HEK293 (cell line): ENCODE results near the gene FRZB.

ENCODE experiments used
- CTCF ChIA-PET: fragments of 350-600 bp; formaldehyde crosslinking; extraction: SDS; loops from one replicate; lab custom pipeline; 2021; ENCODE audit warnings: antibody characterized with exemption; lab: Yijun Ruan, JAX
- POLR2A ChIA-PET: fragments of 300-600 bp; formaldehyde crosslinking; extraction: SDS; loops from one replicate; lab custom pipeline; 2020; ENCODE audit warnings: antibody characterized with exemption, inconsistent platforms; lab: Yijun Ruan, JAX
- H3K27ac ChIP-seq: fragments of 200-500 bp; sonication (Bioruptor generic); 2 replicates; pipeline ENCODE4 v1.5.1; 2014; ENCODE audit warnings: low read depth, low read length, control low read depth, inconsistent platforms; ENCODE audit errors: extremely low read depth
- H3K36me3 ChIP-seq, 2 experiments: fragments of 200-500 bp in 1 of 2; sonication (Bioruptor generic) in 1 of 2; 1 replicate in 1 of 2; 2 replicates in 1 of 2; pipeline ENCODE4 v1.5.1; 2014 to 2017; ENCODE audit warnings: inconsistent platforms in 2 of 2, low read length in 2 of 2; ENCODE audit not compliant: control insufficient read depth in 2 of 2, insufficient read depth in 1 of 2
- H3K4me1 ChIP-seq: fragments of 200-500 bp; sonication (Bioruptor generic); 2 replicates; pipeline ENCODE4 v1.5.1; 2014; ENCODE audit warnings: mild to moderate bottlenecking, low read length, inconsistent platforms; ENCODE audit not compliant: control insufficient read depth, insufficient read depth
- H3K4me3 ChIP-seq: 2 replicates; pipeline ENCODE4 v1.5.1; 2011; ENCODE audit warnings: low read depth, mild to moderate bottlenecking, control low read depth, low read length, moderate library complexity
- H3K9me3 ChIP-seq: fragments of 200-500 bp; sonication (Bioruptor generic); 2 replicates; pipeline ENCODE4 v1.5.1; 2014; ENCODE audit warnings: low read depth, low read length, inconsistent platforms; ENCODE audit not compliant: control insufficient read depth, insufficient read depth
- EGR2 ChIP-seq: fragments of 450-650 bp; formaldehyde crosslinking; IDR thresholded peaks from 2 replicates; pipeline ENCODE4 v1.5.1; 2016; ENCODE audit warnings: low read depth, missing biosample characterization, missing genetic modification characterization
- HOXA7 ChIP-seq: sonication (generic); formaldehyde crosslinking; IDR thresholded peaks from 2 replicates; pipeline ENCODE4 v1.8.1; 2022; ENCODE audit warnings: missing genetic modification reagents, borderline replicate concordance
- IKZF3 ChIP-seq: fragments of 450-650 bp; IDR thresholded peaks from 2 replicates; pipeline ENCODE4 v1.5.0; 2018; ENCODE audit warnings: missing biosample characterization, mild to moderate bottlenecking, missing genetic modification characterization, moderate library complexity
- ZBTB7A ChIP-seq: fragments of 450-650 bp; formaldehyde crosslinking; IDR thresholded peaks from 2 replicates; pipeline ENCODE4 v1.5.1; 2016; ENCODE audit warnings: low read depth, missing biosample characterization, missing genetic modification characterization
- ZNF138 ChIP-seq: fragments of 450-650 bp; formaldehyde crosslinking; IDR thresholded peaks from 2 replicates; pipeline ENCODE4 v1.5.1; 2016; ENCODE audit warnings: missing biosample characterization, missing genetic modification characterization, borderline replicate concordance
- ZNF140 ChIP-seq: fragments of 450-650 bp; formaldehyde crosslinking; IDR thresholded peaks from 2 replicates; pipeline ENCODE4 v1.5.1; 2016; ENCODE audit warnings: missing biosample characterization, missing genetic modification characterization
- ZNF366 ChIP-seq: fragments of 450-650 bp; formaldehyde crosslinking; conservative IDR thresholded peaks from 2 replicates; pipeline ENCODE4 v1.5.1; 2016; ENCODE audit warnings: missing biosample characterization, missing genetic modification characterization
- ZNF777 ChIP-seq: fragments of 450-650 bp; formaldehyde crosslinking; IDR thresholded peaks from 2 replicates; pipeline ENCODE4 v1.5.1; 2017; ENCODE audit warnings: missing biosample characterization, missing genetic modification characterization, borderline replicate concordance
- ZSCAN23 ChIP-seq: fragments of 450-650 bp; formaldehyde crosslinking; IDR thresholded peaks from 2 replicates; pipeline ENCODE4 v1.5.1; 2016; ENCODE audit warnings: missing biosample characterization, missing genetic modification characterization
- TF ChIP-seq, protein P1 (sequence below): fragments of 450-650 bp; formaldehyde crosslinking; IDR thresholded peaks from 2 replicates; pipeline ENCODE4 v1.5.1; 2016; ENCODE audit warnings: missing biosample characterization, missing genetic modification characterization
- TF ChIP-seq, protein P2 (sequence below): fragments of 450-650 bp; formaldehyde crosslinking; IDR thresholded peaks from 2 replicates; pipeline ENCODE4 v1.5.1; 2016; ENCODE audit warnings: missing biosample characterization, missing genetic modification characterization
- TF ChIP-seq, protein P3 (sequence below): fragments of 450-650 bp; formaldehyde crosslinking; IDR thresholded peaks from 2 replicates; pipeline ENCODE4 v1.5.1; 2016; ENCODE audit warnings: missing biosample characterization, missing genetic modification characterization, low read depth
- TF ChIP-seq, protein P4 (sequence below): fragments of 450-650 bp; formaldehyde crosslinking; conservative IDR thresholded peaks from 2 replicates; pipeline ENCODE4 v1.5.1; 2016; ENCODE audit warnings: low read depth, missing biosample characterization, missing genetic modification characterization
- TF ChIP-seq, protein P5 (sequence below): fragments of 450-650 bp; formaldehyde crosslinking; IDR thresholded peaks from 2 replicates; pipeline ENCODE4 v1.5.1; 2016; ENCODE audit warnings: missing biosample characterization, missing genetic modification characterization
- TF ChIP-seq, protein P6 (sequence below): fragments of 450-650 bp; formaldehyde crosslinking; IDR thresholded peaks from 2 replicates; pipeline ENCODE4 v1.5.1; 2016; ENCODE audit warnings: missing biosample characterization, missing genetic modification characterization
- TF ChIP-seq, protein P7 (sequence below): fragments of 450-650 bp; formaldehyde crosslinking; optimal IDR thresholded peaks from 2 replicates; pipeline ENCODE3; 2016; ENCODE audit warnings: missing biosample characterization, mild to moderate bottlenecking, missing genetic modification characterization

Gene FRZB

DNA sequence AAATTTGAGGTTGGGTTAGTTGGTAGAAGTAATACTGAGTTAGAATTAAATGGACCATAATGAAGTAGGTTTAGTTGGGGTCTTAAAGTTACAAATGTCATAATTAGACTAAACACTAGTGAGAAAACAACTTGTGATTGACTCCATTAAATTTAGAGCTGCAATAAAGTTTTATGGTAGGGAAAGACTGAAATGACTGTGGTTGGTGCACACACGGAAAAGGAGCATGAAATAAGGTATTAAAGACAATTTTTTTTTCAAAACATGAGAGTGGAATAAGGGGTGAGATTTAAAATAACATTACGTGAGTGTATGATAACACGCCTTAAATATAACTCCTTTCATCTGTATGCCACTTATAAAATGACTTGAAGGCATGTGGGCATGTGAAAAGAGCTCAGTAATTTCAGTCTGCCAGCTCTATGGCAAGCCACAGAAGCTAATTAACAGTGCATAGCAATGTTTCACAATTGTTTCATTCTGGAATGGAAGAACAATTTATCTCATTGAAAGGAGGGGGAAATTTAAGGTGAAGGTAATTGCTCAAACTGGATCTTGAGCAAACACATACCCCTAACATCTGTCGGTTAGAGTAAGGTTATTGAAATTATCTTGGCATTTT, 1.4 kb downstream of the FRZB start (continued):
- TF ChIP-seq, protein P1, sequence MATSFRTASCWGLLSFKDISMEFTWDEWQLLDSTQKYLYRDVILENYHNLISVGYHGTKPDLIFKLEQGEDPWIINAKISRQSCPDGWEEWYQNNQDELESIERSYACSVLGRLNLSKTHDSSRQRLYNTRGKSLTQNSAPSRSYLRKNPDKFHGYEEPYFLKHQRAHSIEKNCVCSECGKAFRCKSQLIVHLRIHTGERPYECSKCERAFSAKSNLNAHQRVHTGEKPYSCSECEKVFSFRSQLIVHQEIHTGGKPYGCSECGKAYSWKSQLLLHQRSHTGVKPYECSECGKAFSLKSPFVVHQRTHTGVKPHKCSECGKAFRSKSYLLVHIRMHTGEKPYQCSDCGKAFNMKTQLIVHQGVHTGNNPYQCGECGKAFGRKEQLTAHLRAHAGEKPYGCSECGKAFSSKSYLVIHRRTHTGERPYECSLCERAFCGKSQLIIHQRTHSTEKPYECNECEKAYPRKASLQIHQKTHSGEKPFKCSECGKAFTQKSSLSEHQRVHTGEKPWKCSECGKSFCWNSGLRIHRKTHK (tag by site-specific recombination) = no peak

DNA sequence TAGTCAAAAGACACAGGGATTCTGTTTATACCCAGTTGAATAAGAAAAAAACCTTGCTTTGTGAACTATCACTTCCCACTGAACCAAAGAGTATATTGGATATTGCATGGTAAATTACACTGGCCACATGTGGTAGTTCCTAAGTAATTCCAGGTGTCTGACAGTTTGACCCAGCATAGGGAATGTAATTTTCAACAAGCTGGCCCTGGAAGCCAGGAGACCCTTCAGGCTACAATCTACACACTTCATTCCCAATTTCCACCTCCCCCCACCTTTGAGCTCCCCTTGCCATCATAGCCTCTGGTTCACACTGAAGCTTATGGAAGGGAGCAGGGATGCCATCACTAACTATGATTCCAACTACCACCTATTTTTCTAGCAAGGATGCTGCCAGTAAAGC, 2.8 kb downstream of the FRZB start:
- Histone ChIP-seq H3K9me3 (no peaks in the 10 kb centered on the region), H3K36me3 (no peaks in the 10 kb centered on the region), H3K4me1 (peaks cover 10% of the 10 kb centered on the region), H3K27ac (no peak overlapping the region), H3K4me3 (no peak overlapping the region)
- ChIA-PET POLR2A (no interaction called here), CTCF (interaction anchor here (2.2 kb wide), 1 partner anchor 79 kb away, joined by 6 read pairs; no protein-coding TSS in a partner anchor)
- TF ChIP-seq ZSCAN23 (no peak), EGR2 (tag by site-specific recombination) (no peak), IKZF3 (tag by site-specific recombination) (no peak), ZNF140 (tag by site-specific recombination) (no peak), HOXA7 (CRISPR knock-in tag) (no peak), ZNF777 (tag by site-specific recombination) (no peak), ZBTB7A (tag by site-specific recombination) (no peak), ZNF366 (tag by site-specific recombination) (no peak), ZNF138 (no peak)
- TF ChIP-seq, protein P2, sequence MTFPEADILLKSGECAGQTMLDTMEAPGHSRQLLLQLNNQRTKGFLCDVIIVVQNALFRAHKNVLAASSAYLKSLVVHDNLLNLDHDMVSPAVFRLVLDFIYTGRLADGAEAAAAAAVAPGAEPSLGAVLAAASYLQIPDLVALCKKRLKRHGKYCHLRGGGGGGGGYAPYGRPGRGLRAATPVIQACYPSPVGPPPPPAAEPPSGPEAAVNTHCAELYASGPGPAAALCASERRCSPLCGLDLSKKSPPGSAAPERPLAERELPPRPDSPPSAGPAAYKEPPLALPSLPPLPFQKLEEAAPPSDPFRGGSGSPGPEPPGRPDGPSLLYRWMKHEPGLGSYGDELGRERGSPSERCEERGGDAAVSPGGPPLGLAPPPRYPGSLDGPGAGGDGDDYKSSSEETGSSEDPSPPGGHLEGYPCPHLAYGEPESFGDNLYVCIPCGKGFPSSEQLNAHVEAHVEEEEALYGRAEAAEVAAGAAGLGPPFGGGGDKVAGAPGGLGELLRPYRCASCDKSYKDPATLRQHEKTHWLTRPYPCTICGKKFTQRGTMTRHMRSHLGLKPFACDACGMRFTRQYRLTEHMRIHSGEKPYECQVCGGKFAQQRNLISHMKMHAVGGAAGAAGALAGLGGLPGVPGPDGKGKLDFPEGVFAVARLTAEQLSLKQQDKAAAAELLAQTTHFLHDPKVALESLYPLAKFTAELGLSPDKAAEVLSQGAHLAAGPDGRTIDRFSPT (tag by site-specific recombination) = no peak
- TF ChIP-seq, protein P3, sequence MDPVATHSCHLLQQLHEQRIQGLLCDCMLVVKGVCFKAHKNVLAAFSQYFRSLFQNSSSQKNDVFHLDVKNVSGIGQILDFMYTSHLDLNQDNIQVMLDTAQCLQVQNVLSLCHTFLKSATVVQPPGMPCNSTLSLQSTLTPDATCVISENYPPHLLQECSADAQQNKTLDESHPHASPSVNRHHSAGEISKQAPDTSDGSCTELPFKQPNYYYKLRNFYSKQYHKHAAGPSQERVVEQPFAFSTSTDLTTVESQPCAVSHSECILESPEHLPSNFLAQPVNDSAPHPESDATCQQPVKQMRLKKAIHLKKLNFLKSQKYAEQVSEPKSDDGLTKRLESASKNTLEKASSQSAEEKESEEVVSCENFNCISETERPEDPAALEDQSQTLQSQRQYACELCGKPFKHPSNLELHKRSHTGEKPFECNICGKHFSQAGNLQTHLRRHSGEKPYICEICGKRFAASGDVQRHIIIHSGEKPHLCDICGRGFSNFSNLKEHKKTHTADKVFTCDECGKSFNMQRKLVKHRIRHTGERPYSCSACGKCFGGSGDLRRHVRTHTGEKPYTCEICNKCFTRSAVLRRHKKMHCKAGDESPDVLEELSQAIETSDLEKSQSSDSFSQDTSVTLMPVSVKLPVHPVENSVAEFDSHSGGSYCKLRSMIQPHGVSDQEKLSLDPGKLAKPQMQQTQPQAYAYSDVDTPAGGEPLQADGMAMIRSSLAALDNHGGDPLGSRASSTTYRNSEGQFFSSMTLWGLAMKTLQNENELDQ (tag by site-specific recombination) = no peak
- TF ChIP-seq, protein P4, sequence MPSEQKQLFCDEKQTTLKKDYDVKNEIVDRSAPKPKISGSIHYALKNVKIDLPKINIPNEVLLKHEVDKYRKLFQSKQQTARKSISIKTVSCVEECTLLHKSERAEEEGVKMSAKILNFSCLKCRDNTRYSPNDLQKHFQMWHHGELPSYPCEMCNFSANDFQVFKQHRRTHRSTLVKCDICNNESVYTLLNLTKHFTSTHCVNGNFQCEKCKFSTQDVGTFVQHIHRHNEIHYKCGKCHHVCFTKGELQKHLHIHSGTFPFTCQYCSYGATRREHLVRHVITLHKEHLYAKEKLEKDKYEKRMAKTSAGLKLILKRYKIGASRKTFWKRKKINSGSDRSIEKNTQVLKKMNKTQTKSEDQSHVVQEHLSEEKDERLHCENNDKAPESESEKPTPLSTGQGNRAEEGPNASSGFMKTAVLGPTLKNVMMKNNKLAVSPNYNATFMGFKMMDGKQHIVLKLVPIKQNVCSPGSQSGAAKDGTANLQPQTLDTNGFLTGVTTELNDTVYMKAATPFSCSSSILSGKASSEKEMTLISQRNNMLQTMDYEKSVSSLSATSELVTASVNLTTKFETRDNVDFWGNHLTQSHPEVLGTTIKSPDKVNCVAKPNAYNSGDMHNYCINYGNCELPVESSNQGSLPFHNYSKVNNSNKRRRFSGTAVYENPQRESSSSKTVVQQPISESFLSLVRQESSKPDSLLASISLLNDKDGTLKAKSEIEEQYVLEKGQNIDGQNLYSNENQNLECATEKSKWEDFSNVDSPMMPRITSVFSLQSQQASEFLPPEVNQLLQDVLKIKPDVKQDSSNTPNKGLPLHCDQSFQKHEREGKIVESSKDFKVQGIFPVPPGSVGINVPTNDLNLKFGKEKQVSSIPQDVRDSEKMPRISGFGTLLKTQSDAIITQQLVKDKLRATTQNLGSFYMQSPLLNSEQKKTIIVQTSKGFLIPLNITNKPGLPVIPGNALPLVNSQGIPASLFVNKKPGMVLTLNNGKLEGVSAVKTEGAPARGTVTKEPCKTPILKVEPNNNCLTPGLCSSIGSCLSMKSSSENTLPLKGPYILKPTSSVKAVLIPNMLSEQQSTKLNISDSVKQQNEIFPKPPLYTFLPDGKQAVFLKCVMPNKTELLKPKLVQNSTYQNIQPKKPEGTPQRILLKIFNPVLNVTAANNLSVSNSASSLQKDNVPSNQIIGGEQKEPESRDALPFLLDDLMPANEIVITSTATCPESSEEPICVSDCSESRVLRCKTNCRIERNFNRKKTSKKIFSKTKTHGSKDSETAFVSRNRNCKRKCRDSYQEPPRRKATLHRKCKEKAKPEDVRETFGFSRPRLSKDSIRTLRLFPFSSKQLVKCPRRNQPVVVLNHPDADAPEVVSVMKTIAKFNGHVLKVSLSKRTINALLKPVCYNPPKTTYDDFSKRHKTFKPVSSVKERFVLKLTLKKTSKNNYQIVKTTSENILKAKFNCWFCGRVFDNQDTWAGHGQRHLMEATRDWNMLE (tag by site-specific recombination) = no peak
- TF ChIP-seq, protein P5, sequence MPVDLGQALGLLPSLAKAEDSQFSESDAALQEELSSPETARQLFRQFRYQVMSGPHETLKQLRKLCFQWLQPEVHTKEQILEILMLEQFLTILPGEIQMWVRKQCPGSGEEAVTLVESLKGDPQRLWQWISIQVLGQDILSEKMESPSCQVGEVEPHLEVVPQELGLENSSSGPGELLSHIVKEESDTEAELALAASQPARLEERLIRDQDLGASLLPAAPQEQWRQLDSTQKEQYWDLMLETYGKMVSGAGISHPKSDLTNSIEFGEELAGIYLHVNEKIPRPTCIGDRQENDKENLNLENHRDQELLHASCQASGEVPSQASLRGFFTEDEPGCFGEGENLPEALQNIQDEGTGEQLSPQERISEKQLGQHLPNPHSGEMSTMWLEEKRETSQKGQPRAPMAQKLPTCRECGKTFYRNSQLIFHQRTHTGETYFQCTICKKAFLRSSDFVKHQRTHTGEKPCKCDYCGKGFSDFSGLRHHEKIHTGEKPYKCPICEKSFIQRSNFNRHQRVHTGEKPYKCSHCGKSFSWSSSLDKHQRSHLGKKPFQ (tag by site-specific recombination) = no peak
- TF ChIP-seq, protein P6, sequence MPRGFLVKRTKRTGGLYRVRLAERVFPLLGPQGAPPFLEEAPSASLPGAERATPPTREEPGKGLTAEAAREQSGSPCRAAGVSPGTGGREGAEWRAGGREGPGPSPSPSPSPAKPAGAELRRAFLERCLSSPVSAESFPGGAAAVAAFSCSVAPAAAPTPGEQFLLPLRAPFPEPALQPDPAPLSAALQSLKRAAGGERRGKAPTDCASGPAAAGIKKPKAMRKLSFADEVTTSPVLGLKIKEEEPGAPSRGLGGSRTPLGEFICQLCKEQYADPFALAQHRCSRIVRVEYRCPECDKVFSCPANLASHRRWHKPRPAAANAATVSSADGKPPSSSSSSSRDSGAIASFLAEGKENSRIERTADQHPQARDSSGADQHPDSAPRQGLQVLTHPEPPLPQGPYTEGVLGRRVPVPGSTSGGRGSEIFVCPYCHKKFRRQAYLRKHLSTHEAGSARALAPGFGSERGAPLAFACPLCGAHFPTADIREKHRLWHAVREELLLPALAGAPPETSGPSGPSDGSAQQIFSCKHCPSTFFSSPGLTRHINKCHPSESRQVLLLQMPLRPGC (tag by site-specific recombination) = no peak
- TF ChIP-seq, protein P7, sequence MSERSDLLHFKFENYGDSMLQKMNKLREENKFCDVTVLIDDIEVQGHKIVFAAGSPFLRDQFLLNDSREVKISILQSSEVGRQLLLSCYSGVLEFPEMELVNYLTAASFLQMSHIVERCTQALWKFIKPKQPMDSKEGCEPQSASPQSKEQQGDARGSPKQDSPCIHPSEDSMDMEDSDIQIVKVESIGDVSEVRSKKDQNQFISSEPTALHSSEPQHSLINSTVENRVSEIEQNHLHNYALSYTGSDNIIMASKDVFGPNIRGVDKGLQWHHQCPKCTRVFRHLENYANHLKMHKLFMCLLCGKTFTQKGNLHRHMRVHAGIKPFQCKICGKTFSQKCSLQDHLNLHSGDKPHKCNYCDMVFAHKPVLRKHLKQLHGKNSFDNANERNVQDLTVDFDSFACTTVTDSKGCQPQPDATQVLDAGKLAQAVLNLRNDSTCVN = no peak
